Activated CD4-positive, alpha-beta T cell treated with anti-CD3 and anti-CD28 coated beads, Interleukin-2, amount 10 ng/mL, durations not matched to agents 7 days and 5 days (primary cell): ENCODE data around the gene RNU1-2. TPM values are rescaled to one million over a fixed set of nuclear protein-coding genes. Genes with fewer than 3 reads are reported as not detected.
A peak's percentile ranks its signal among the peaks of the same experiment; 100 is the strongest.
"Not testable (repeated sequence)": the region's sequence is repeated elsewhere in the genome, so short reads cannot be mapped to it uniquely, and the experiment has no call there.

Experiments used
- CTCF ChIA-PET: fragments of 350-600 bp; sonication (Branson Sonifier 250); formaldehyde crosslinking; loops from one replicate; lab custom pipeline; 2021; ENCODE audit warnings: antibody characterized with exemption; lab: Charles Lee
- POLR2A ChIA-PET: fragments of 350-600 bp; sonication (Branson Sonifier 250); formaldehyde crosslinking; loops from one replicate; lab custom pipeline; 2021; ENCODE audit warnings: antibody characterized with exemption; lab: Charles Lee
- DNase-seq: peaks from one replicate; pipeline ENCODE4 v3.0.0-alpha.2; 2020
- H3K27ac Mint-ChIP-seq: one replicate; pipeline ENCODE4 v1.8.0; 2021; ENCODE audit warnings: mild to moderate bottlenecking, moderate library complexity, mixed read lengths
- H3K27me3 Mint-ChIP-seq: one replicate; pipeline ENCODE4 v1.8.0; 2021; ENCODE audit warnings: mixed read lengths
- H3K36me3 Mint-ChIP-seq: one replicate; pipeline ENCODE4 v1.8.0; 2021; ENCODE audit warnings: low read depth, mixed read lengths
- H3K4me1 Mint-ChIP-seq: one replicate; pipeline ENCODE4 v1.8.0; 2021; ENCODE audit warnings: mixed read lengths
- H3K4me3 Mint-ChIP-seq: one replicate; pipeline ENCODE4 v1.8.0; 2021; ENCODE audit warnings: mild to moderate bottlenecking, moderate library complexity, mixed read lengths
- H3K9me3 Mint-ChIP-seq: one replicate; pipeline ENCODE4 v1.8.0; 2021; ENCODE audit warnings: mixed read lengths
- total RNA-seq, 2 experiments: library from RNA; stranded (reverse); gene quantifications; one replicate each; pipeline ENCODE4 v1.2.3, GENCODE V29; 2021

The RNU1-2 gene
- total RNA-seq, 2 experiments from 2014 or later: 2,316 to 2,477 TPM

GRCh38 chr1:16918371-16918770, 22.6 kb downstream of the RNU1-2 start:
- ChIA-PET POLR2A (no interaction called here), CTCF (no interaction called here)
- H3K36me3 Mint-ChIP-seq: no peaks in the 10 kb centered on the region
- DNase-seq: no peak
- H3K4me3 Mint-ChIP-seq: no peak overlapping the region
- H3K4me1 Mint-ChIP-seq: peaks cover 36% of the 10 kb centered on the region
- no peak overlapping the region for H3K27ac Mint-ChIP-seq
- H3K27me3 Mint-ChIP-seq: no peaks in the 10 kb centered on the region
- H3K9me3 Mint-ChIP-seq: no peaks in the 10 kb centered on the region

- DNase-seq, H3K9me3 Mint-ChIP-seq, H3K4me3 Mint-ChIP-seq, POLR2A ChIA-PET, H3K36me3 Mint-ChIP-seq, H3K27me3 Mint-ChIP-seq, CTCF ChIA-PET, H3K27ac Mint-ChIP-seq: not testable (repeated sequence)
- H3K4me1 Mint-ChIP-seq: peaks cover 32% of the 10 kb centered on the region
Measured at GRCh38 chr1:16918936-16919665, 23.3 kb downstream of the RNU1-2 start.

GRCh38 chr1:16920951-16921350, 25.2 kb downstream of the RNU1-2 start:
- CTCF ChIA-PET: interaction anchor here (1.2 kb wide), 1 partner anchor 31 kb away, joined by 3 read pairs; no protein-coding TSS in a partner anchor

GRCh38 chr1:16921391-16922185, 25.8 kb downstream of the RNU1-2 start, which contains the start of gene CROCC:
TSS of gene CROCC (plus strand) at chr1:16921931. CDS start at chr1:16922019, 88 bp downstream.
- Mint-ChIP-seq H3K36me3 (no peaks in the 10 kb centered on the region), H3K27ac (peak within 1 kb of the TSS; percentile 55), H3K9me3 (no peaks in the 10 kb centered on the region), H3K4me3 (peak within 1 kb of the TSS; percentile 38), H3K27me3 (no peaks in the 10 kb centered on the region), H3K4me1 (peaks cover 26% of the 10 kb centered on the region)
- ChIA-PET POLR2A (interaction anchor here (0.6 kb wide), 1 partner anchor 16 kb away, joined by 3 read pairs; no protein-coding TSS in a partner anchor), CTCF (no interaction called here)
- peak; percentile 57 for DNase-seq

More at GRCh38 chr1:16920951-16921350, 25.2 kb downstream of the RNU1-2 start:
- POLR2A ChIA-PET: no interaction called here
- Mint-ChIP-seq H3K27ac (no peak overlapping the region), H3K27me3 (no peaks in the 10 kb centered on the region), H3K4me3 (no peak overlapping the region), H3K4me1 (peaks cover 28% of the 10 kb centered on the region), H3K9me3 (no peaks in the 10 kb centered on the region), H3K36me3 (no peaks in the 10 kb centered on the region)
- no peak for DNase-seq

- peaks cover 26% of the 10 kb centered on the region for H3K4me1 Mint-ChIP-seq
- H3K27ac Mint-ChIP-seq: no peak overlapping the region
Measured at GRCh38 chr1:16922466-16922865, 26.7 kb downstream of the RNU1-2 start.

GRCh38 chr1:16922885-16923431, 27.2 kb downstream of the RNU1-2 start:
- Mint-ChIP-seq H3K36me3 (no peaks in the 10 kb centered on the region), H3K4me1 (peaks cover 26% of the 10 kb centered on the region), H3K9me3 (no peaks in the 10 kb centered on the region), H3K4me3 (no peak overlapping the region), H3K27me3 (no peaks in the 10 kb centered on the region), H3K27ac (no peak overlapping the region)
- CTCF ChIA-PET: no interaction called here
- no peak for DNase-seq
- POLR2A ChIA-PET: no interaction called here

More at GRCh38 chr1:16922466-16922865, 26.7 kb downstream of the RNU1-2 start:
- Mint-ChIP-seq H3K36me3 (no peaks in the 10 kb centered on the region), H3K9me3 (no peaks in the 10 kb centered on the region), H3K4me3 (no peak overlapping the region), H3K27me3 (no peaks in the 10 kb centered on the region)
- ChIA-PET POLR2A (no interaction called here), CTCF (no interaction called here)
- DNase-seq: no peak

- CTCF ChIA-PET: interaction anchor here (0.8 kb wide), 1 partner anchor 27 kb away, joined by 3 read pairs; no protein-coding TSS in a partner anchor
- H3K27ac Mint-ChIP-seq: no peak overlapping the region
- no peak overlapping the region for H3K4me3 Mint-ChIP-seq
- H3K36me3 Mint-ChIP-seq: no peaks in the 10 kb centered on the region
- H3K4me1 Mint-ChIP-seq: peaks cover 26% of the 10 kb centered on the region
- POLR2A ChIA-PET: no interaction called here
- no peaks in the 10 kb centered on the region for H3K27me3 Mint-ChIP-seq
- H3K9me3 Mint-ChIP-seq: no peaks in the 10 kb centered on the region
- DNase-seq: no peak
Measured at GRCh38 chr1:16924216-16924918, 28.6 kb downstream of the RNU1-2 start.

GRCh38 chr1:16924919-16925477, 29.2 kb downstream of the RNU1-2 start:
- no peaks in the 10 kb centered on the region for H3K9me3 Mint-ChIP-seq
- POLR2A ChIA-PET: no interaction called here
- CTCF ChIA-PET: interaction anchor here (0.8 to 1.2 kb wide), 2 partner anchors 12 to 26 kb away, joined by 3 to 6 read pairs; no protein-coding TSS in a partner anchor
- no peak for DNase-seq
- no peaks in the 10 kb centered on the region for H3K36me3 Mint-ChIP-seq
- H3K4me1 Mint-ChIP-seq: peaks cover 26% of the 10 kb centered on the region
- H3K4me3 Mint-ChIP-seq: no peak overlapping the region
- no peaks in the 10 kb centered on the region for H3K27me3 Mint-ChIP-seq
- H3K27ac Mint-ChIP-seq: no peak overlapping the region

- no peak overlapping the region for H3K4me3 Mint-ChIP-seq
- POLR2A ChIA-PET: no interaction called here
- H3K27me3 Mint-ChIP-seq: no peaks in the 10 kb centered on the region
- DNase-seq: no peak
- H3K36me3 Mint-ChIP-seq: no peaks in the 10 kb centered on the region
- H3K27ac Mint-ChIP-seq: no peak overlapping the region
- H3K9me3 Mint-ChIP-seq: no peaks in the 10 kb centered on the region
- peaks cover 26% of the 10 kb centered on the region for H3K4me1 Mint-ChIP-seq
- CTCF ChIA-PET: interaction anchor here (1.2 kb wide), 1 partner anchor 11 kb away, joined by 6 read pairs; no protein-coding TSS in a partner anchor
Measured at GRCh38 chr1:16925635-16926490, 30.1 kb downstream of the RNU1-2 start.

GRCh38 chr1:16926491-16927073, 30.8 kb downstream of the RNU1-2 start:
- no peaks in the 10 kb centered on the region for H3K9me3 Mint-ChIP-seq
- CTCF ChIA-PET: no interaction called here

GRCh38 chr1:16927256-16927655, 31.5 kb downstream of the RNU1-2 start:
- Mint-ChIP-seq H3K4me1 (peaks cover 15% of the 10 kb centered on the region), H3K36me3 (no peaks in the 10 kb centered on the region), H3K27me3 (no peaks in the 10 kb centered on the region), H3K9me3 (no peaks in the 10 kb centered on the region), H3K27ac (no peak overlapping the region), H3K4me3 (no peak overlapping the region)
- no peak for DNase-seq
- ChIA-PET CTCF (no interaction called here), POLR2A (no interaction called here)

More at GRCh38 chr1:16926491-16927073, 30.8 kb downstream of the RNU1-2 start:
- DNase-seq: no peak
- peaks cover 22% of the 10 kb centered on the region for H3K4me1 Mint-ChIP-seq
- POLR2A ChIA-PET: no interaction called here
- no peaks in the 10 kb centered on the region for H3K27me3 Mint-ChIP-seq
- H3K27ac Mint-ChIP-seq: no peak overlapping the region
- no peak overlapping the region for H3K4me3 Mint-ChIP-seq
- H3K36me3 Mint-ChIP-seq: no peaks in the 10 kb centered on the region
